ENCODE measurements around the gene ITGB6.
"Not testable (repeated sequence)": the region's sequence is repeated elsewhere in the genome, so short reads cannot be mapped to it uniquely, and the experiment has no call there.

The ITGB6 gene

GRCh38 chr2:160181146-160181836 lies 18.8 kb downstream of the ITGB6 start:
- DNase-seq (ENCODE audit: low read depth in 2 of 2) = not testable (repeated sequence)

GRCh38 chr2:160180690-160181089 lies 19.4 kb downstream of the ITGB6 start:
- DNase-seq (ENCODE audit: low read depth in 2 of 2) = not testable (repeated sequence)

DNA sequence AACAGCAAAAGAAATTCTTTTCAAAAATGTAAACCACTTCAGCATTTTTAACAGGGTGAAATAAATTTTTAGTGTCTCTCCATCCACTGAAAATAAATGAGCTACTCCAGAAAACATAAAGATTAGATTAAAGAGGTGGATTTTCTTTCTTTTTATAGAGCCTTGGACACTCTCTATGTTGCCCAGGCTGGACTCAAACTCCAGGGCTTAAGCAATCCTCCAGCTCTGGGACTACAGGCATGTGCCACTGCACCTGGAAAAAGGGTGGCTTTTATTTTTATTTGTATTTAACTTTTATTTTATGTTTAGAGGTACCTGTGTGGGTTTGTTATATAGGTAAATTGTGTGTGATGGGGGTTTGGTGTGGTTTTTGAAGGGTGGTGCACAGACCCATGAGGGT lies 19.9 kb downstream of the ITGB6 start:
- no peak for DNase-seq (ENCODE audit: low read depth in 2 of 2)

- DNase-seq (ENCODE audit: low read depth in 2 of 2) = no peak
Observed at GRCh38 chr2:160175169-160176134, 24.6 kb downstream of the ITGB6 start.

GRCh38 chr2:160174322-160174721 lies 25.8 kb downstream of the ITGB6 start:
- no peak for DNase-seq (ENCODE audit: low read depth in 2 of 2)

DNA sequence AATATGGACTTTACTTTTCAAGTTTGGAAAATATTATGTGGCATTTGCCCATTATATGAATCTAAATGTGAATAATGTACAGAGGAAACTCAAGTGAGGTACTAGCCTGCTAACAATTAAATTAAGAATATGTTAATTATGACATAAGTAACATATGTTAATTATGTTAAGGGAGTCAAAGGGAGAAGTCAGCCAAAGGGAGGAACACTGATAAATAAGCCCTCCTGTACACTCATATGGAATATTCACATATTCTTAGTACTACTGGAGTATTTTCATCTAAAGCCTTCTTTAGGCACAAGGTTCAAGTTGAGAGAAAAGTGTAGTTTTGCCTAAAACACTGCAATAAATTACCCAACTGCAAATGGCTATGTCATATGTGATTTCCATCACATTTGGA lies 30.1 kb downstream of the ITGB6 start:
- no peak for DNase-seq (ENCODE audit: low read depth in 2 of 2)

- DNase-seq (ENCODE audit: low read depth in 2 of 2) = no peak
Observed at GRCh38 chr2:160169471-160169870, 30.6 kb downstream of the ITGB6 start.

GRCh38 chr2:160168878-160169277 lies 31.2 kb downstream of the ITGB6 start:
- DNase-seq (ENCODE audit: low read depth in 2 of 2) = no peak

GRCh38 chr2:160167089-160167740 lies 32.9 kb downstream of the ITGB6 start:
- DNase-seq (ENCODE audit: low read depth in 2 of 2) = no peak

GRCh38 chr2:160165996-160166395 lies 34.1 kb downstream of the ITGB6 start:
- DNase-seq (ENCODE audit: low read depth in 2 of 2) = no peak

- DNase-seq (ENCODE audit: low read depth in 2 of 2) = no peak
Observed at GRCh38 chr2:160165081-160165480, 35.0 kb downstream of the ITGB6 start.

DNA sequence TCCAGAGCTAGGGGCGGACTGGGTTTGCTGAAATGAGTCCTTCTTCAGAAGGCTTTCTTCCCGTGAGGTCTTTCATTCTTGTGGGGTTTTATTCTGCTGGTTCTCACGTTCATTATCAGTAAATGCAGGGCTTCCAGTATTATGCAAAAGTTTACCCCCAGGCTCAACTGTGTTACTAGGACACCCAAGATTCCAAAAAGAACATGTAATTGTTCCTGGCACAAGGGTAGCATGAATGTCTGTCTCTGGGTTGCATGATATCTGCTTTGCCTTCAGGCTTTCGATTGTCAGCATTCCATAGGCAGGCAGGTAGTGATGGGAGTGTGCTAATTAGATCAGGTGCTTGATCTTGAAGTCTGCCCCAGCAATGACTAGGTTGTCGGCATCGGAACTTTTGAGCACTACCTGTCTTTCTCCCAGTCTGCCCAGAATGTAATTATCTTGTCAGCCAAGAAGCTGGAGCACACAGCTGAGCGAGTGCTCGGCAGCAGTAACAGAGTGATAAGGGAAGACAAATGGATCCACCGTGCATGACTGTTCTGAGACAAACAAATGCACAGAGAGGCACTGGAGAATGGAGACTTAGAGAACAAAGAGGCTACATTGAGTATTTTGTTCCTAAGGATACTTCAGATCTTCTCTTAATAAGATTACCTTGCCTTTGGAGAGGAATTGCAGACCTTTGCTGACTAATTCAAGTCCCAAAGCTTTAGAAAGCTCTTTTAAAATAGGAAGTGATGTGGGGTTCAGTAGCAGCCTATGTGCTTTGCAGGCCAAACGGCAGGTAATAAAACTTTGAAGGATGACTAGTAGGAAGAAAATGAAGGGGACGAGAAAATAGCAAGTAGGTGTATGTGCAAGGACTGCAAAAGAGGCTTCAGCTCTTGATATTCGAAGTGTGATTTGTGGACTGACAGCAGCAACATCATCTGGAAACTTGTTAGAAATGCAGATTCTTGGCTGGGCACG lies 41.9 kb downstream of the ITGB6 start:
- no peak for DNase-seq (ENCODE audit: low read depth in 2 of 2)

GRCh38 chr2:160156665-160157064 lies 43.4 kb downstream of the ITGB6 start:
- DNase-seq (ENCODE audit: low read depth in 2 of 2) = no peak

GRCh38 chr2:160156100-160156499 lies 44.0 kb downstream of the ITGB6 start:
- DNase-seq (ENCODE audit: low read depth in 2 of 2) = no peak

DNA sequence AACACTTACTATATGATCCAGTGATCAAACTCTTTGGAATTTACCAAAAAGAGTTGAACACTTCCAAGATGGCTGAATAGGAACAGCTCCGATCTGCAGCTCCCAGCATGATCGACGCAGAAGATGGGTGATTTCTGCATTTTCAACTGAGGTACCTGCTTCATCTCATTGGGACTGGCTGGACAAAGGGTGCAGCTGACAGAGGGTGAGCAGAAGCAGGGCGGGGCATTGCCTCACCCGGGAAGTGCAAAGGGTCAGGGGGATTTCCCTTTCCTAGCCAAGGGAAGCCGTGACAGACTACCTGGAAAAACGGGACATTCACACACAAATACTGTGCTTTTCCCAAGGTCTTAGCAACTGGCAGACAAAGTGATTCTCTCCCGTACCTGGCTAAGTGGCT lies 51.7 kb downstream of the ITGB6 start:
- not testable (repeated sequence) for DNase-seq (ENCODE audit: low read depth in 2 of 2)

DNA sequence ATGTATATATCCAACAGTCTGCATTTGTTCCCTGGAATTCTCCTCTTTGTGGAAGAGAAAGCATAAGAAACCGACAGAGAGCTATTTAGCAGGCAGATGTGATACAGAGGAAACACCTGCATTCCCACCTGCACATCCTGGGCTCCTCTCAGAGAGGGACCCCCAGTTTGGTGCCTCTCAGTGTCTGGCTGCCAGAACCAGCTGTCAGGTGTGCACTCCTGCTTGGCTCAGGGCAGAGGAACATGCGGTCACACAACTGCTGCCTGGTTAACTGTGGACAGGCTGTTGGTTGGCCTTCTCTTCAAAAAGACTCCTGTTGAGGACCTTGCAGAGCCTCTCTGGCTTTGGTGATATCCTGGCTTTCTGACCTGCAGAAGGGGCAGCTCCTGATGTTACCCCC lies 54.6 kb downstream of the ITGB6 start:
- DNase-seq (ENCODE audit: low read depth in 2 of 2) = no peak

- no peak for DNase-seq (ENCODE audit: low read depth in 2 of 2)
Observed at GRCh38 chr2:160144280-160144990, 55.6 kb downstream of the ITGB6 start.

DNA sequence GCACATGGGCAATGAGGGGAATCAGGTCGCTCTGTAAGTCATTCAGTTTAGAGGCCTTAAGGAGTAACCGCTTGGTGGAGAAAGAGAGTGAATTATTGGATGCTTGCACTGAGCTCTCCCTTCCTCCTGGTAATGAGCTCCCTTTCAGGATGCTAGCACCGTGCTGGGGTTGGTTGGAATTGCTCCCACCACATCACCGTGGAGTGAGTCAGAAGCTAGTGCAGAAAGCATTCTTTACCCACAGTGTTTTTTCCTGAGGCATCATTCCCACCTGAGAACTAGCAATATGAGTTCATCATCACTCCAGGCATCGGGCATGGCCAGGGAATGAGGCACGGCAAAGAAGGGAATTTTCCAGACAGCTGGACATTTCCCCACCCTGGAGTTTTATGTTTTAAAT lies 57.6 kb downstream of the ITGB6 start:
- DNase-seq (ENCODE audit: low read depth in 2 of 2) = no peak

DNA sequence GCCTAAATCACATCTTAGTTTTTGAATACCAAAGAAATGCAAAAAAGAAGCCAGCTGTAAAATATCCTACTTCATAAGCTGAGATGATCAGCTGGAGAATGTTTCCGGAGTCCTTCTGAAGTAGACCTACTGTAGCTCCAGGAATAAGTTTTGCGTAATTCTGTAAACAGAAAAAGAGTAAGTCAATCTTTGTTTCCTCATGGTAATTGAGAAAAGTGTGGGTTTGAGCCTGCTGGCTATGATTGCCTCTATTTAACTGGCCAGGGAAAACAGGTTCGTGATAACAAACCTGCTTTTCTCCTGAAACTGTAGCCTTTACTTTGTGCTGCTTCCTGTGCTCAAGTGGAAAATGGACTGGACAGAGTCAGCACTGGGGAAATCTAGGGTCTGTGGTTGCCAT lies 58.2 kb downstream of the ITGB6 start:
- DNase-seq (ENCODE audit: low read depth in 2 of 2) = no peak

DNA sequence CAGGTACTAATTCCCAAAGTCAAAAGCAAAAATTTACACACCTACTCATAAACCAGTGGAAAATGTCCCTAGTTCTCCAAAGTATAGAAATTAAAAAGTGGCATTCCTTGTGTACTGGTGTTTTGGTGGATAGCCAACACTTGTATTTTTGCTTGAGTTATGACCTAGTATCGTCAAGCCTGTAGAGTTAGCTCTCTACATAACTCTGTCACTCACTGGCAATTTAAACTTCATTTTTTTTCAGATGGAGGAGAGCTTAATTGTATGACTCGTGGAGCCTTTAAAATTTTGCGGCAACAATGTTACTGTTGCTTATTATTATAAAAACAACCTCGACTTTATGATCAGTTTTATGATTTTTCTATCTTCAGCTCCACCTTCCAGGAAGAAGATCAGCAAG lies 58.7 kb downstream of the ITGB6 start:
- no peak for DNase-seq (ENCODE audit: low read depth in 2 of 2)

DNA sequence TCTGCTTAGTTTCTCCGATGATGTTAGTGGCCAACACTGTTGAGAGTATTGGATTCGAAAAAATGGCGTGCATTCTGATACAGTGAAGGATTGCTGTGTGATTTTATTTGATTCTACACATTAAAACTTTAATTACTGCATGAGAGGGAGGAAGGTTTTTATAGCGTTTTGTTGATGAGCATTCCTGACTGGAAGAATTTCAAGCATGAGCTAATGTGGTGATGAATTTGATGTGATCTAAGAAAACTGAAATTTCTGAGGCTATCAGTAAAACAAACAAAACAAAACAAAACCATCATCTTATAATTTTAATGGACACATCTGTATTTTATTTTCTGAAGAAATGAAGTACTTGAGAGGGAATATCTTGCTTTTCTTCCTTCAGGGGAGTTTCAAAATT lies 59.6 kb downstream of the ITGB6 start:
- DNase-seq (ENCODE audit: low read depth in 2 of 2) = no peak

Measured in stimulated activated CD4-positive, alpha-beta T cell treated with anti-CD3 and anti-CD28 coated beads, Interleukin-1b, Interleukin-23, amount 100 ng/mL, for 1 hour (primary cell).